T-helper 1 cell treated with Interleukin-12 subunit alpha and Interleukin-12 subunit beta and Interleukin-4 antibody, amounts not matched to agents 30 ng/mL and 1 ng/mL, for 36 hours (primary cell): ENCODE measurements around the gene TNFRSF1A. TPM values are rescaled to one million over a fixed set of nuclear protein-coding genes. Genes with fewer than 3 reads are reported as not detected.

ENCODE experiments used
- intact Hi-C: fragments of 100-400 bp; cut with micrococcal nuclease; formaldehyde crosslinking; loops from one replicate; pipeline ENCODE4 v1.15.1; 2024
- total RNA-seq: library from RNA; stranded (reverse); gene quantifications from 2 replicates; pipeline ENCODE4 v1.2.3, GENCODE V29; 2022

TNFRSF1A gene
- total RNA-seq, 1 donor from 2014 or later = 60.2 TPM

- intact Hi-C loops = no loop called here
These were observed 60.6 kb downstream of the TNFRSF1A start for GRCh38 chr12:6281081-6281809.

GRCh38 chr12:6280672-6281071, 61.2 kb downstream of the TNFRSF1A start:
- intact Hi-C loops = no loop called here

GRCh38 chr12:6280053-6280469, 61.8 kb downstream of the TNFRSF1A start:
- intact Hi-C loops = no loop called here

GRCh38 chr12:6279631-6280030, 62.2 kb downstream of the TNFRSF1A start:
- intact Hi-C loops = no loop called here

- intact Hi-C loops = no loop called here
These were observed 62.6 kb downstream of the TNFRSF1A start for GRCh38 chr12:6279256-6279628.

Other genes with a start within 250 kb of the TNFRSF1A start
- not detected in 2 replicates for gene VWF, start 217.4 kb downstream of the TNFRSF1A start, total RNA-seq
- gene CD9, start 141.7 kb downstream of the TNFRSF1A start, total RNA-seq = 29.7 and 30.8 TPM in 2 replicates
- gene PLEKHG6, start 31.4 kb downstream of the TNFRSF1A start, total RNA-seq = not detected in 2 replicates
- gene SCNN1A, start 33.5 kb upstream of the TNFRSF1A start, total RNA-seq = 0.07 TPM in 1 of 2 replicates, not detected in the other
- gene LTBR, start 42.1 kb upstream of the TNFRSF1A start, total RNA-seq = 0.20 and 1.0 TPM in 2 replicates
- 88.3 and 89.8 TPM in 2 replicates for gene CD27, start 102.9 kb upstream of the TNFRSF1A start, total RNA-seq
- gene TAPBPL, start 110.0 kb upstream of the TNFRSF1A start, total RNA-seq = 63.1 and 72.0 TPM in 2 replicates
- gene VAMP1, start 128.6 kb upstream of the TNFRSF1A start, total RNA-seq = 39.9 and 44.7 TPM in 2 replicates
- 195 and 201 TPM in 2 replicates for gene MRPL51, start 151.2 kb upstream of the TNFRSF1A start, total RNA-seq
- 112 and 123 TPM in 2 replicates for gene NCAPD2, start 152.0 kb upstream of the TNFRSF1A start, total RNA-seq
- 3,817 and 3,902 TPM in 2 replicates for gene GAPDH, start 192.4 kb upstream of the TNFRSF1A start, total RNA-seq
- 29.1 and 29.9 TPM in 2 replicates for gene IFFO1, start 214.0 kb upstream of the TNFRSF1A start, total RNA-seq
- gene NOP2, start 226.2 kb upstream of the TNFRSF1A start, total RNA-seq = 93.7 and 97.0 TPM in 2 replicates